Mesenchymal stem cell (in vitro differentiated cells and primary cell): ENCODE data around the gene ASIC4.
A peak's percentile ranks its signal among the peaks of the same experiment; 100 is the strongest.

ENCODE experiments used
- DNase-seq: peaks from one replicate; pipeline ENCODE4 v3.0.0-alpha.2; 2013
- H2AFZ ChIP-seq: one replicate; pipeline ENCODE4 v1.6.1; 2013; ENCODE audit warnings: low read depth, mild to moderate bottlenecking, control low read depth, inconsistent platforms, low read length, moderate library complexity
- H2AK5ac ChIP-seq: 2 replicates; pipeline ENCODE4 v1.6.1; 2013; ENCODE audit warnings: low read length, moderate library complexity, mild to moderate bottlenecking, inconsistent platforms; ENCODE audit not compliant: severe bottlenecking
- H2BK120ac ChIP-seq: one replicate; pipeline ENCODE4 v1.6.1; 2013; ENCODE audit warnings: low read depth, mild to moderate bottlenecking, inconsistent platforms, low read length, moderate library complexity
- H2BK12ac ChIP-seq, 2 experiments: one replicate each; pipeline ENCODE4 v1.6.1; 2013; ENCODE audit warnings: inconsistent platforms in 2 of 2, low read length in 2 of 2, mild to moderate bottlenecking in 2 of 2, moderate library complexity in 2 of 2, control low read depth in 1 of 2
- H2BK15ac ChIP-seq: one replicate; pipeline ENCODE4 v1.6.1; 2013; ENCODE audit warnings: mild to moderate bottlenecking, low read depth, inconsistent platforms; ENCODE audit not compliant: poor library complexity, severe bottlenecking
- H2BK5ac ChIP-seq: 2 replicates; pipeline ENCODE4 v1.6.1; 2013; ENCODE audit warnings: low read depth, mild to moderate bottlenecking, low read length, control low read depth, inconsistent platforms; ENCODE audit not compliant: poor library complexity, severe bottlenecking
- H3K14ac ChIP-seq, 2 experiments: one replicate each; pipeline ENCODE4 v1.6.1; 2013; ENCODE audit warnings: inconsistent platforms in 2 of 2, low read length in 2 of 2, control low read depth in 1 of 2, mild to moderate bottlenecking in 1 of 2, moderate library complexity in 1 of 2
- H3K18ac ChIP-seq, 2 experiments: one replicate each; pipeline ENCODE4 v1.6.1; 2013; ENCODE audit warnings: inconsistent platforms in 2 of 2, low read length in 2 of 2, control low read depth in 1 of 2, low read depth in 1 of 2, mild to moderate bottlenecking in 1 of 2
- H3K23ac ChIP-seq, 2 experiments: one replicate each; pipeline ENCODE4 v1.6.1; 2013; ENCODE audit warnings: inconsistent platforms in 2 of 2, low read length in 2 of 2, mild to moderate bottlenecking in 2 of 2, moderate library complexity in 2 of 2, control low read depth in 1 of 2
- H3K27ac ChIP-seq: 2 replicates; pipeline ENCODE4 v1.5.1; 2013; ENCODE audit warnings: mild to moderate bottlenecking, moderate library complexity, low read length, control low read depth, inconsistent platforms; ENCODE audit not compliant: poor library complexity, severe bottlenecking
- H3K27me3 ChIP-seq, 2 experiments: 2 replicates each; pipeline versions ENCODE4 v1.6.1 to v1.7.0; 2013; ENCODE audit warnings: low read length in 2 of 2, mild to moderate bottlenecking in 2 of 2, moderate library complexity in 2 of 2, control low read depth in 1 of 2, inconsistent platforms in 1 of 2; ENCODE audit not compliant: control insufficient read depth in 1 of 2, insufficient read depth in 1 of 2
- H3K36me3 ChIP-seq, 2 experiments: 2 replicates each; pipeline versions ENCODE4 v1.6.1 to v1.7.0; 2013; ENCODE audit warnings: low read length in 2 of 2, control low read depth in 1 of 2, inconsistent platforms in 1 of 2, low read depth in 1 of 2, mild to moderate bottlenecking in 1 of 2; ENCODE audit not compliant: insufficient read depth in 2 of 2, control insufficient read depth in 1 of 2
- H3K4ac ChIP-seq, 2 experiments: one replicate each; pipeline ENCODE4 v1.6.1; 2013; ENCODE audit warnings: inconsistent platforms in 2 of 2, low read length in 2 of 2, mild to moderate bottlenecking in 2 of 2, moderate library complexity in 2 of 2, control low read depth in 1 of 2, low read depth in 1 of 2
- H3K4me1 ChIP-seq: 2 replicates; pipeline ENCODE4 v1.6.1; 2013; ENCODE audit warnings: low read depth, low read length, control low read depth; ENCODE audit not compliant: control insufficient read depth, insufficient read depth
- H3K4me2 ChIP-seq: 2 replicates; pipeline ENCODE4 v1.6.1; 2013; ENCODE audit warnings: low read length, mild to moderate bottlenecking, inconsistent platforms; ENCODE audit not compliant: poor library complexity, severe bottlenecking
- H3K4me3 ChIP-seq, 2 experiments: 2 replicates each; pipeline versions ENCODE4 v1.5.1 to v1.7.0; 2013; ENCODE audit warnings: low read length in 2 of 2, mild to moderate bottlenecking in 2 of 2, control low read depth in 1 of 2, low read depth in 1 of 2; ENCODE audit not compliant: insufficient read depth in 1 of 2
- H3K79me1 ChIP-seq: replicated peaks from 2 replicates; pipeline ENCODE4 v1.6.1; 2013; ENCODE audit warnings: mild to moderate bottlenecking, control low read depth, low read length, inconsistent platforms; ENCODE audit not compliant: poor library complexity, severe bottlenecking
- H3K9ac ChIP-seq: 2 replicates; pipeline ENCODE4 v1.7.0; 2013; ENCODE audit warnings: mild to moderate bottlenecking, low read length, moderate library complexity
- H3K9me3 ChIP-seq: 2 replicates; pipeline ENCODE4 v1.7.0; 2013; ENCODE audit warnings: mild to moderate bottlenecking, low read length; ENCODE audit not compliant: control insufficient read depth
- H4K8ac ChIP-seq: one replicate; pipeline ENCODE4 v1.6.1; 2013; ENCODE audit warnings: inconsistent platforms, mild to moderate bottlenecking, low read length, moderate library complexity
- H4K91ac ChIP-seq: one replicate; pipeline ENCODE4 v1.6.1; 2013; ENCODE audit warnings: mild to moderate bottlenecking, low read length, inconsistent platforms
- WGBS: methylation state at CpG from one replicate; pipeline ENCODE4 v1.1.7; 2013; ENCODE audit warnings: mixed read lengths; 5-methylcytosine and 5-hydroxymethylcytosine counted together

The ASIC4 gene

GRCh38 chr2:219483451-219484342 lies 30.6 kb upstream of the ASIC4 start:
- H3K4me1 ChIP-seq: peaks cover 28% of the 10 kb centered on the region
- H2BK15ac ChIP-seq: no peak overlapping the region
- H3K36me3 ChIP-seq: peaks cover 59 to 71% of the 10 kb centered on the region in 2 experiments
- H2BK5ac ChIP-seq: no peak overlapping the region
- no peak for DNase-seq
- H3K79me1 ChIP-seq: no peaks in the 10 kb centered on the region
- H3K4ac ChIP-seq: no peak overlapping the region
- WGBS: 33% methylated on average over 58 of the region's 58 CpGs
- H3K9ac ChIP-seq: no peak overlapping the region
- no peak overlapping the region for H2AK5ac ChIP-seq
- H3K4me3 ChIP-seq: no peak overlapping the region
- H2BK12ac ChIP-seq: no peak overlapping the region
- H2BK120ac ChIP-seq: no peak overlapping the region
- H3K27me3 ChIP-seq: peaks cover 3 to 19% of the 10 kb centered on the region in 2 experiments
- H3K27ac ChIP-seq: no peak overlapping the region
- peak overlapping the region; percentile 69 for H3K4me2 ChIP-seq
- peak overlapping the region in 1 of 2 experiments; percentile 49 for H3K18ac ChIP-seq
- no peak overlapping the region for H4K91ac ChIP-seq
- no peak overlapping the region for H3K23ac ChIP-seq
- H4K8ac ChIP-seq: no peak overlapping the region
- no peaks in the 10 kb centered on the region for H3K9me3 ChIP-seq
- peak overlapping the region; percentile 32 for H2AFZ ChIP-seq
- H3K14ac ChIP-seq: peak overlapping the region in 1 of 2 experiments; percentile 19

GRCh38 chr2:219484343-219485200 lies 29.7 kb upstream of the ASIC4 start:
- Histone ChIP-seq H2BK5ac (no peak overlapping the region), H3K9me3 (no peaks in the 10 kb centered on the region), H3K27me3 (peaks cover 3 to 19% of the 10 kb centered on the region in 2 experiments), H3K14ac (peak overlapping the region in 1 of 2 experiments; percentile 22), H2BK15ac (peak overlapping the region; percentile 12), H3K4me3 (peak overlapping the region; percentile 20 to 29), H4K91ac (no peak overlapping the region), H2BK12ac (peak overlapping the region in 1 of 2 experiments; percentile 23), H3K4me2 (peak overlapping the region; percentile 69), H3K18ac (peak overlapping the region in 1 of 2 experiments; percentile 59), H3K23ac (peak overlapping the region in 1 of 2 experiments; percentile 98), H4K8ac (peak overlapping the region; percentile 51), H2AK5ac (no peak overlapping the region), H3K79me1 (no peaks in the 10 kb centered on the region), H2AFZ (peak overlapping the region; percentile 32), H3K9ac (no peak overlapping the region), H3K4ac (no peak overlapping the region), H2BK120ac (no peak overlapping the region), H3K4me1 (peaks cover 28% of the 10 kb centered on the region), H3K36me3 (peaks cover 61 to 67% of the 10 kb centered on the region in 2 experiments), H3K27ac (no peak overlapping the region)
- peak; percentile 32 for DNase-seq
- whole genome bisulfite sequencing: 3% methylated on average over 75 of the region's 89 CpGs

GRCh38 chr2:219485201-219485580 lies 29.1 kb upstream of the ASIC4 start:
- WGBS: 35% methylated on average over 4 of the region's 12 CpGs
- Histone ChIP-seq H3K18ac (no peak overlapping the region), H2AFZ (no peak overlapping the region)

More at GRCh38 chr2:219485201-219485580, 29.1 kb upstream of the ASIC4 start:
- no peak overlapping the region for H3K4me3 ChIP-seq
- no peak overlapping the region for H2BK15ac ChIP-seq
- H3K9ac ChIP-seq: no peak overlapping the region
- peaks cover 3 to 19% of the 10 kb centered on the region in 2 experiments for H3K27me3 ChIP-seq
- no peak overlapping the region for H2AK5ac ChIP-seq
- H4K8ac ChIP-seq: no peak overlapping the region
- no peaks in the 10 kb centered on the region for H3K9me3 ChIP-seq
- no peaks in the 10 kb centered on the region for H3K79me1 ChIP-seq
- H3K23ac ChIP-seq: peak overlapping the region in 1 of 2 experiments; percentile 98
- H2BK120ac ChIP-seq: no peak overlapping the region
- no peak overlapping the region for H3K27ac ChIP-seq
- H3K14ac ChIP-seq: no peak overlapping the region
- no peak overlapping the region for H2BK12ac ChIP-seq
- H3K4ac ChIP-seq: no peak overlapping the region
- no peak overlapping the region for H2BK5ac ChIP-seq
- H3K36me3 ChIP-seq: peaks cover 61 to 66% of the 10 kb centered on the region in 2 experiments
- no peak overlapping the region for H3K4me2 ChIP-seq
- H3K4me1 ChIP-seq: peaks cover 28% of the 10 kb centered on the region
- DNase-seq: no peak
- H4K91ac ChIP-seq: no peak overlapping the region
